GOT3 (cell line): ENCODE results near the gene ARHGAP6.

Source experiments
- DNase-seq: peaks from one replicate; lab custom pipeline; 2025; ENCODE audit warnings: mixed read lengths; lab: John Stamatoyannopoulos, UW

The ARHGAP6 gene

GRCh38 chrX:11665168-11666111, at the start of gene ARHGAP6:
Gene ARHGAP6 (minus strand): TSS chrX:11665920. CDS start chrX:11664828, 1,092 bp downstream.
- DNase-seq, result peak; percentile 32

GRCh38 chrX:11704725-11705495, 39.2 kb upstream of the ARHGAP6 start:
- DNase-seq, result no peak

GRCh38 chrX:11703855-11704254, 38.1 kb upstream of the ARHGAP6 start:
- DNase-seq, result no peak

- DNase-seq, result no peak
Measured at GRCh38 chrX:11702965-11703631, 37.4 kb upstream of the ARHGAP6 start.

GRCh38 chrX:11702420-11702819, 36.7 kb upstream of the ARHGAP6 start:
- DNase-seq, result no peak

GRCh38 chrX:11698702-11699101, 33.0 kb upstream of the ARHGAP6 start:
- DNase-seq, result no peak

- no peak for DNase-seq
Measured at GRCh38 chrX:11688201-11688600, 22.5 kb upstream of the ARHGAP6 start.

GRCh38 chrX:11687157-11687556, 21.4 kb upstream of the ARHGAP6 start:
- no peak for DNase-seq

GRCh38 chrX:11683057-11683456, 17.3 kb upstream of the ARHGAP6 start:
- no peak for DNase-seq

GRCh38 chrX:11678158-11678557, 12.4 kb upstream of the ARHGAP6 start:
- DNase-seq, result no peak

GRCh38 chrX:11672213-11672612, 6.5 kb upstream of the ARHGAP6 start:
- no peak for DNase-seq

GRCh38 chrX:11670316-11670715, 4.6 kb upstream of the ARHGAP6 start:
- DNase-seq, result no peak

- DNase-seq, result no peak
Measured at GRCh38 chrX:11666952-11667685, 1.4 kb upstream of the ARHGAP6 start.

- no peak for DNase-seq
Measured at GRCh38 chrX:11666164-11666563, 444 bp upstream of the ARHGAP6 start.

- no peak for DNase-seq
Measured at GRCh38 chrX:11664211-11665167, 1.2 kb downstream of the ARHGAP6 start.

- no peak for DNase-seq
Measured at GRCh38 chrX:11663875-11664210, 1.9 kb downstream of the ARHGAP6 start.

GRCh38 chrX:11655282-11656015, 10.3 kb downstream of the ARHGAP6 start:
- no peak for DNase-seq

GRCh38 chrX:11648705-11649519, 16.8 kb downstream of the ARHGAP6 start:
- no peak for DNase-seq

GRCh38 chrX:11647138-11647537, 18.6 kb downstream of the ARHGAP6 start:
- no peak for DNase-seq
